ENCODE measurements around the gene POMT1.
A peak's percentile ranks its signal among the peaks of the same experiment; 100 is the strongest.

POMT1 gene

GRCh38 chr9:131502781-131503625 lies at the start of gene POMT1 (continued):
- TF ChIP-seq PRDM4 (tag by site-specific recombination; IDR thresholded peaks at IDR 0.05) (no peak), IKZF3 (tag by site-specific recombination; IDR thresholded peaks at IDR 0.05) (no peak), ZNF140 (tag by site-specific recombination; IDR thresholded peaks at IDR 0.05) (no peak), CTCF (tag by site-specific recombination; IDR thresholded peaks at IDR 0.05) (peak; percentile 26; the same call in 1 of the 2 replicates), ZNF426 (tag by site-specific recombination; IDR thresholded peaks at IDR 0.05) (no peak), ZNF26 (tag by site-specific recombination; IDR thresholded peaks at IDR 0.05) (no peak), ZNF146 (tag by site-specific recombination; IDR thresholded peaks at IDR 0.05) (peak; percentile 4; the same call in 1 of the 2 replicates), ZNF610 (tag by site-specific recombination; IDR thresholded peaks at IDR 0.05; ENCODE audit: borderline replicate concordance) (no peak), ZNF560 (tag by site-specific recombination; IDR thresholded peaks at IDR 0.05; ENCODE audit: borderline replicate concordance) (no peak), ZXDB (tag by site-specific recombination; IDR thresholded peaks at IDR 0.05) (peak; percentile 77), ZNF513 (tag by site-specific recombination; IDR thresholded peaks at IDR 0.05) (no peak), ZNF645 (tag by site-specific recombination; IDR thresholded peaks at IDR 0.05) (no peak), EGR2 (tag by site-specific recombination; IDR thresholded peaks at IDR 0.05; ENCODE audit: low read depth) (peak; percentile 91), ZNF548 (tag by site-specific recombination; IDR thresholded peaks at IDR 0.05) (no peak), ZIC2 (tag by site-specific recombination; IDR thresholded peaks at IDR 0.05) (peak; percentile 54), TSHZ1 (tag by site-specific recombination; IDR thresholded peaks at IDR 0.05; ENCODE audit: borderline replicate concordance) (no peak), ZNF23 (tag by site-specific recombination; IDR thresholded peaks at IDR 0.05; ENCODE audit: borderline replicate concordance) (no peak), ZNF514 (tag by site-specific recombination; IDR thresholded peaks at IDR 0.05) (no peak), ZNF707 (tag by site-specific recombination; IDR thresholded peaks at IDR 0.05) (no peak), ZNF19 (tag by site-specific recombination; IDR thresholded peaks at IDR 0.05; ENCODE audit: low read depth) (no peak), ZNF792 (tag by site-specific recombination; IDR thresholded peaks at IDR 0.05) (no peak), ZNF10 (tag by site-specific recombination; IDR thresholded peaks at IDR 0.05) (0 out of 2 replicates have a peak, but pooled peaks have one; percentile 20), ZBTB7A (tag by site-specific recombination; IDR thresholded peaks at IDR 0.05; ENCODE audit: low read depth) (no peak)
